ENCODE measurements around the gene ZPR1.

The ZPR1 gene

DNA sequence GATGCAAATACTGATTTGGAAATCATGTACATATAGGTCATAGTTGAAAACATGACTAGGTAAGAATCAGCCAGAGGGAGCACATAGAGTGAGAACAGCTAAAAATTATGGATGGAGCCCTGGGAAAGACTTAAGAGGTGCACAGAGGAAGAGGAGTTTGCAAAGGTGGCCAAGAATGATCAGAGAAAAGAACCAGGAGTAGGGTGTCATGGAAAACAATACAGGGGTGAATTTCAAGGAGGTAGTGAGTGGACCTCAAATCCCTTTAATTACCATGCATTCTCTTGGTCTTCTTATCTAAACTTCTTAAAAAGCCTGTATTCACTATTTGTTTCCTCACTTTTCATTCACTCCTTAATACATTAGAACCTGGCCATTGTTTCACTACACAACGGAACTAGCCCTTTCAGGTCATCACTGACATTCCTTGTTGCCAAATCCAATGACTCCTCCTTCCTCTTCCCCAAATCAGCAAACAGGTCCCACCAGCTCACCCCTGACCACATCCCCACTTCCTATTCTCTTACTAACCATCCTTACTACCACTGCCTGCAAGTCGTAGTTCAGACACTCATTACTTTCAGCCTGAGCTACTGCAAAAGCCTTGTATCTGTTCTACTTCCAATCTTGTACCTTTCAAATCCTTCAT lies 37.6 kb downstream of the ZPR1 start:
- DNase-seq (ENCODE audit: low spot score): no peak

GRCh38 chr11:116742104-116742503 lies 45.7 kb downstream of the ZPR1 start:
- DNase-seq (ENCODE audit: low spot score): no peak

DNA sequence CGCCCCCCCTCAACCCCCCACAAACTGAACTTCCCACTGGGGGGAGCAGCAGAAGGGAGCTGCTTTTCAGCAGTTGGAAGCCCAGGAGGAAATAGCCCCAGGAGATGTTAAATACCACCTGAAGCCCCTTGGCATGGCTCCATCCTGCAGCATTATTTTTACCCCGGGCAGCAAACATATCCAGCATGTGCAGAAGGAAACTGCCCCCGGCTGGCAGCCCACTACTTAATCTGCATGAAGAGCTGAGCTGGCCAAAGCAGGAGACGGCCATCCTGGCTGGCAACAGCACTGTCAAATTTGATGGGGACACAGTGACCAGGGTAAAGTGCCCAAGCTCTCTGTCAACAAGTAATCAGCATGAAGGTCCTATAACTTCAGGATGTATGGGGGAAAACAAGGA lies 47.1 kb downstream of the ZPR1 start:
- no peak for DNase-seq (ENCODE audit: low spot score)

DNA sequence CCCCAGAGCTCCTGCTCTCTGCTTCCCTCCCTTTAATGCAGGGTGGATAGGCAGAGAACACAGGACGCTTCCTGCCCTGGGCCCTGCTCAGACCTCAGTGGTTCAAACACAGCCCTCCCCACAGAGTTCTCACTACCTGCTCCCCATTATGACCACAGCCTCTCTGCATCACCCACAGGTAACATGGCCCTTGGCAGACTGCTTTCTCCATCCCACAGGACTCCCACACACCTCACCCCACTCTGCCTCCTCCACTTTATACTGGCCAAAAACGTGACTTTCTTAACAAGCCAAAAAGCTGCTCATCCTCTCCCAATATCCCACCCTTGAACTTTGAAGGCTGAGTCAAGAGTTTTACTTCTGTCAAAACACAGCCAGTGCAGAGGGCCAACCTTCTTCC lies 48.8 kb downstream of the ZPR1 start:
- DNase-seq (ENCODE audit: low spot score): no peak

- DNase-seq (ENCODE audit: low spot score): no peak
Observed at GRCh38 chr11:116736763-116737162, 51.1 kb downstream of the ZPR1 start.

GRCh38 chr11:116733969-116734508 lies 53.8 kb downstream of the ZPR1 start:
- no peak for DNase-seq (ENCODE audit: low spot score)

- DNase-seq (ENCODE audit: low spot score): no peak
Observed at GRCh38 chr11:116733043-116733755, 54.6 kb downstream of the ZPR1 start.

DNA sequence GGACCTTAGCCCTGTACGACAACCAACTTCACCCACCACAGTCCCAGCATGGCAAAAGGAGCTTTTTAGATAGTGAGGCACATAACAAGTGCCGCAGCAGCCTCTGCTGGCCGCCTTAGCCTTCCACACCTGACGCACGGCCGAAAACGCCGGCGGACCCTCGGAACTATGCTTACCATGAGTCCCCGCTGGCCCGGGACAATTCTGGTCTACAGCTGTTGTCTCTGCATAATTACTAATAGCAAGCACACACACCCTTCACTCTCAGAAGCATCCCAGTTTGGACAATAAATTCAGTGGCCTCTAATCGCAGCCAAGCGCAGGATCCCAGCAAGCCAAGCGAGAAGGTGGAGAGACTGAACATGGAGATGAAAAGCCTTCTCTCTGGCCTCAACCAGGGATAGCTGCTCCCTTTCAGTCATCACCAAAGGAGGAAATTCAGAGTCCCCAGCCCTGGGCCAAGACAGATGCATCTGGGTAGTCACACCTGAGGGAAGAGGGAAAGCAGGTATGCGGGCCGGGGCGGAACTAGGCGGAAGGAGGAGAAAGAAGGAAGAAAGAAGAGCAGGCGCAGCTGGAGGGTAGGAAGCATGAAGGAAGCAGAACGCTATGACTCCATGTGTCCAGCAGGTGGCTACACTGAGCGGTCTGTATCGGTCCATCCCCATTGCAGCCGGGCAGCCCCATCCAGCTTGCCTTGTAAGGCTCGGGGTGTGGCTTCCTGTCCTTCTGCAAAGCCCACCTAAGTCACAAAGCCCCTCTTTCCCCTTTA lies 55.4 kb downstream of the ZPR1 start:
- DNase-seq (ENCODE audit: low spot score): peak; percentile 62

DNA sequence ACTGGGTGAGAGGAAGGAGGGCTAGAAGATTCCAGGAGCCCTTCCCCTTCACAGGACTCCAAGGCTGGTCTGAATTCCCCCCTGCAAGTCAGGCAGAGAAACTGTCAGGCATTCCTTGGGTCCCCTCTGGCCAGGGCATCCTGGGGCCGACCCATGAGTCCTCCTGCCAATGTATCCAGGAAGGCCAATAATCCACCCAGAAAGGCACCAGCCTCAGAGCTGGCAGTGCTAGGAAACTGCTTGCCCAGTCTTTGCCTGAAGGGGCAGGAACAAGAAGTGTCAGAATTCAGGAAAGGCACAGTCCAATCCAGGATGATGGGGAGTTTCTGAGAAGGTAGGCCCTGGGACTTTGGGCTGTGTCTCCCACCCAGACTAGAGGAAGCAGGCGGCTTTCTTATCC lies 56.0 kb downstream of the ZPR1 start:
- DNase-seq (ENCODE audit: low spot score): no peak

- no peak for DNase-seq (ENCODE audit: low spot score)
Observed at GRCh38 chr11:116731097-116731761, 56.6 kb downstream of the ZPR1 start.

GRCh38 chr11:116730601-116731000 lies 57.2 kb downstream of the ZPR1 start:
- no peak for DNase-seq (ENCODE audit: low spot score)

DNA sequence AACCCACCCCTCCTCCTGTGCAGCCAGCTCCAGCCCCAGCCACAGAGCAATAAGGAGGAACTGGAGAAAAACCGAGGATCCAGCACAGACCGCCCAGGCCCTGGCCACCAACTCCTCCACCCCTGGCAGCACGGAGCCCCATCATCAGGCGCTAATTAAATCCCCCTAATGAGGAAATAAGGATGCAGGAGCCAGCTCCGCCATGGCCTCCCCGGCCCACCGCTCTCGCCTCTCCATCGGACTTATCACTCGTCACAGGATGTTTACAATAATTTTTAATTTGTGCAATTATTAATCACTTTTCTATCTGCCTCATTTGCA lies 57.6 kb downstream of the ZPR1 start:
- DNase-seq (ENCODE audit: low spot score): no peak

DNA sequence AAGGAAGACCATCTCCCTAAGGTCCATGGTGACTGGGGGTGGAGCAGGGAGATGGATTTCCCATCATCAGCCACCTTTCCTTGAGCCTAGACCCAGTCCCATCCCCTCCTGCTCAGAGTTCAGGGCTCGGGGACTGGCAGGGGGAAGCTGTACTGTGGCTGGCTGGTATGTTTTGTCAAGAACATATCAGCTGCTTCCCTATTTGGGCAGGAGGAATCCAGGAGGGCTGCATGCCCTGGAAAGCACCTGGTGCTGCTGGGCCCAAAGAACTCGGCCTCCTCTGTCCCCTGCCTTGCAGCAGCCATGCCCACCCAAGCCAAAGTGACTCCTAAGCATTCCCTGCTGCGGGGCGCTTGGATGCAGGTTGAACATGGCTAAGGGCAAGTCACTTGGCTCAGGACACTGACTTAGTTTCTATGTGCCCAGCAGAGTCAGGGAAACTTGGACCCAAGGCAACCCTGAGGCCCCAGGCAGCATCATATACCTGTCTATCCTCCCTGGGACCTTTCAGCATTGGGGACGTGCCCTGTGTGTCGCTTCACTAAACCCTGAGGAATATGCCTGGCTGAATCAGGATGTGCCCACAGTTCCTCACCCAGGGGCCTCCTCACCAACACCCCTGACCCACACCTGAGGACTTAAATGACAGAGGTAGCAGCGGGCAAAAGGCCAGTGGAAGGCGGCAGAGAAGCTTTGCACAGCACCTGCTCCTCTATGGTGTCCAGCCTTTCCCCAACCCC lies 58.2 kb downstream of the ZPR1 start:
- DNase-seq (ENCODE audit: low spot score): no peak

DNA sequence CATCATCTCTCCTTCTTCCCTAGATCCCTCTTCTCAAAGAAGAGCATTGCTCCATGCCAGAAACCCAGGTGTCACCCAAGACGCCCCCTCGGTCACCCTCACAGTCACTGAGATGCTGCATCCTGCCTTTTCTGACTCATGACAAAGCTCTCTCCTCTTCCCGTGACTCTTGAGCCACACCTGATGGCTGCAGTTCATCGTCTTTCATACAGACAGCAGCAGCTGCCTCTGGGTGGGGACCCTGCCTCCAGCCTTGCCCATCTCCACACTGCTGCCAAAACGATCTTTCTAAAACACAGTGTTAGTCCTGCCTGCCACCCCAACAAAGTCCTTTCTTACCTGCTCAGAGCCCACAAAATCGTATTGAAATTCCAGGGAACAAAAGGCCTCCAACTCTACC lies 59.8 kb downstream of the ZPR1 start:
- no peak for DNase-seq (ENCODE audit: low spot score)

DNA sequence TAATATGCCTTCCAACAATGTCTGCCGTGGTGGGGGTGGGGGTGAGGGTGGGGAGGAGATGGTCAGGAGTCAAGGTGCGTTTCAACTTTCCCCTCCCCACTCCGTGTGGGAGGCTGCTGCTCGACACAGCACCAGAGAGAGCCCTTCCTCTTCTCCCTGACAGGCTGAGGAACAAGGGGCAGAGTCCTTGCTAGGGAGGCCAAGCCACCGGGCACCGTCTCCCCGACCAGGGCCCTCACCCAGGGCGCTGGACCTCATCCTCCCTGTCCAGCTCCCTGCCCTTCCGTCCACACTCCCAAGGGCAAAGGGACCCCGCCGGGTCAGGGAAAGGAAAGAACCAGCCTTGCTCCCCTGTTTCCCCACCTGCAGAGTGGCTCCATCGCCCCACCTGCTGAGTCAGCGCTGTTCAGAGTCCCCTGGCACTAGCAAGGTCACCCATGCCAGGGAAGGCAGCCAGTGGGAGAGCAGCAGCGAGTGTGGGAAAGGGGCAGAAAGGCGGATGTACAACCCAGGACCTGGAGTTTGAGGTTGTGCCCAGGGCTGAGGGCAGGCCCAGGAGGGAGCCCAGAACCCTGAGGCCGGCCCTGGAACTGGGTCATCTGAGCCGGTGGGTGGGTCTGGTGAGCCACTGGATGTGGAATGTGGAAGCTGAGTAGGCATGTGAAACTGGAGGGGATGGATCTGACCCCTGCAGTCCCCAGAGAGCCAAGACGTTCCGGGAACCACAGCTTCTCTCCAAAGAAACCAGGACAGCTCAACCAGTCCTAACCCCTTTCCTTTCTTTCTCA lies 62.2 kb downstream of the ZPR1 start:
- no peak for DNase-seq (ENCODE audit: low spot score)

GRCh38 chr11:116724813-116725212 lies 63.0 kb downstream of the ZPR1 start:
- DNase-seq (ENCODE audit: low spot score): no peak

Measured in LoVo (cell line).